ENCODE measurements around the gene C19orf38. TPM values are rescaled to one million over a fixed set of nuclear protein-coding genes. Genes with fewer than 3 reads are reported as not detected.
A peak's percentile ranks its signal among the peaks of the same experiment; 100 is the strongest.

The C19orf38 gene
- total and polyA plus RNA-seq, 2 experiments from 2014 or later: 0.45 TPM; not detected in 1

DNA sequence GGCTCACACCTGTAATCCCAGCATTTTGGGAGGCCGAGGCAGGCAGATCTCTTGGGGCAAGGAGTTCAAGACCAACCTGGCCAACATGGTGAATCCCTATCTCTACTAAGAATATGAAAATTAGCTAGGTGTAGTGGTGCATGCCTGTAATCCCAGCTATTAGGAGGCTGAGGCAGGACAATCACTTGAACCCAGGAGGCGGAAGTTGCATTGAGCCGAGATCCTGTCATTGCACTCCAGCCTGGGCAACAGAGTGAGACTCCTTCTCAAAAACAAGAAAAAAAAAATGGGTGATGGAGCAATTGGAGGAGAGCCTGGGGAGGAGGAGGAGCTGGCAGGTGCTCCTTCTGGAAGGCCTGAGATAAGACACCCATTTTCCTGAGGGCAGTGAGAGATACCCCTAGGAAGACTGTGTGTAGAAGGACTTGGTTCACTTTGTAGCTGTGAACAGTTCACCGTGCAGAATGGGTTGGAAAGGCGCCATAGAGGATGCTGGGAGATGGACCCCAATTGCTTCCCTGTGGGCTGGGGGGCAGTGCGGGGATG lies 14.4 kb downstream of the C19orf38 start (continued):
- TF ChIP-seq, protein P1, sequence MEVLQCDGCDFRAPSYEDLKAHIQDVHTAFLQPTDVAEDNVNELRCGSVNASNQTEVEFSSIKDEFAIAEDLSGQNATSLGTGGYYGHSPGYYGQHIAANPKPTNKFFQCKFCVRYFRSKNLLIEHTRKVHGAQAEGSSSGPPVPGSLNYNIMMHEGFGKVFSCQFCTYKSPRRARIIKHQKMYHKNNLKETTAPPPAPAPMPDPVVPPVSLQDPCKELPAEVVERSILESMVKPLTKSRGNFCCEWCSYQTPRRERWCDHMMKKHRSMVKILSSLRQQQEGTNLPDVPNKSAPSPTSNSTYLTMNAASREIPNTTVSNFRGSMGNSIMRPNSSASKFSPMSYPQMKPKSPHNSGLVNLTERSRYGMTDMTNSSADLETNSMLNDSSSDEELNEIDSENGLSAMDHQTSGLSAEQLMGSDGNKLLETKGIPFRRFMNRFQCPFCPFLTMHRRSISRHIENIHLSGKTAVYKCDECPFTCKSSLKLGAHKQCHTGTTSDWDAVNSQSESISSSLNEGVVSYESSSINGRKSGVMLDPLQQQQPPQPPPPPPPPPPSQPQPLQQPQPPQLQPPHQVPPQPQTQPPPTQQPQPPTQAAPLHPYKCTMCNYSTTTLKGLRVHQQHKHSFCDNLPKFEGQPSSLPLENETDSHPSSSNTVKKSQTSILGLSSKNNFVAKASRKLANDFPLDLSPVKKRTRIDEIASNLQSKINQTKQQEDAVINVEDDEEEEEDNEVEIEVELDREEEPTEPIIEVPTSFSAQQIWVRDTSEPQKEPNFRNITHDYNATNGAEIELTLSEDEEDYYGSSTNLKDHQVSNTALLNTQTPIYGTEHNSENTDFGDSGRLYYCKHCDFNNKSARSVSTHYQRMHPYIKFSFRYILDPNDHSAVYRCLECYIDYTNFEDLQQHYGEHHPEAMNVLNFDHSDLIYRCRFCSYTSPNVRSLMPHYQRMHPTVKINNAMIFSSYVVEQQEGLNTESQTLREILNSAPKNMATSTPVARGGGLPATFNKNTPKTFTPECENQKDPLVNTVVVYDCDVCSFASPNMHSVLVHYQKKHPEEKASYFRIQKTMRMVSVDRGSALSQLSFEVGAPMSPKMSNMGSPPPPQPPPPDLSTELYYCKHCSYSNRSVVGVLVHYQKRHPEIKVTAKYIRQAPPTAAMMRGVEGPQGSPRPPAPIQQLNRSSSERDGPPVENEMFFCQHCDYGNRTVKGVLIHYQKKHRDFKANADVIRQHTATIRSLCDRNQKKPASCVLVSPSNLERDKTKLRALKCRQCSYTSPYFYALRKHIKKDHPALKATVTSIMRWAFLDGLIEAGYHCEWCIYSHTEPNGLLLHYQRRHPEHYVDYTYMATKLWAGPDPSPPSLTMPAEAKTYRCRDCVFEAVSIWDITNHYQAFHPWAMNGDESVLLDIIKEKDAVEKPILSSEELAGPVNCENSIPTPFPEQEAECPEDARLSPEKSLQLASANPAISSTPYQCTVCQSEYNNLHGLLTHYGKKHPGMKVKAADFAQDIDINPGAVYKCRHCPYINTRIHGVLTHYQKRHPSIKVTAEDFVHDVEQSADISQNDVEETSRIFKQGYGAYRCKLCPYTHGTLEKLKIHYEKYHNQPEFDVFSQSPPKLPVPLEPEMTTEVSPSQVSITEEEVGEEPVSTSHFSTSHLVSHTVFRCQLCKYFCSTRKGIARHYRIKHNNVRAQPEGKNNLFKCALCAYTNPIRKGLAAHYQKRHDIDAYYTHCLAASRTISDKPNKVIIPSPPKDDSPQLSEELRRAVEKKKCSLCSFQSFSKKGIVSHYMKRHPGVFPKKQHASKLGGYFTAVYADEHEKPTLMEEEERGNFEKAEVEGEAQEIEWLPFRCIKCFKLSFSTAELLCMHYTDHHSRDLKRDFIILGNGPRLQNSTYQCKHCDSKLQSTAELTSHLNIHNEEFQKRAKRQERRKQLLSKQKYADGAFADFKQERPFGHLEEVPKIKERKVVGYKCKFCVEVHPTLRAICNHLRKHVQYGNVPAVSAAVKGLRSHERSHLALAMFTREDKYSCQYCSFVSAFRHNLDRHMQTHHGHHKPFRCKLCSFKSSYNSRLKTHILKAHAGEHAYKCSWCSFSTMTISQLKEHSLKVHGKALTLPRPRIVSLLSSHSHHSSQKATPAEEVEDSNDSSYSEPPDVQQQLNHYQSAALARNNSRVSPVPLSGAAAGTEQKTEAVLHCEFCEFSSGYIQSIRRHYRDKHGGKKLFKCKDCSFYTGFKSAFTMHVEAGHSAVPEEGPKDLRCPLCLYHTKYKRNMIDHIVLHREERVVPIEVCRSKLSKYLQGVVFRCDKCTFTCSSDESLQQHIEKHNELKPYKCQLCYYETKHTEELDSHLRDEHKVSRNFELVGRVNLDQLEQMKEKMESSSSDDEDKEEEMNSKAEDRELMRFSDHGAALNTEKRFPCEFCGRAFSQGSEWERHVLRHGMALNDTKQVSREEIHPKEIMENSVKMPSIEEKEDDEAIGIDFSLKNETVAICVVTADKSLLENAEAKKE (CRISPR knock-in tag; IDR thresholded peaks at IDR 0.05): no peak

GRCh38 chr19:10863107-10863717 lies 15.0 kb downstream of the C19orf38 start:
- Mint-ChIP-seq H3K4me3 (no peak overlapping the region), H3K27ac (no peak overlapping the region), H3K9me3 (no peaks in the 10 kb centered on the region; the same call in 2 of the 3 replicates), H3K27me3 (ENCODE audit: insufficient read depth, low read depth, poor library complexity) (peaks cover 10% of the 10 kb centered on the region), H3K36me3 (ENCODE audit: low read depth) (no peaks in the 10 kb centered on the region), H3K4me1 (peaks cover 8% of the 10 kb centered on the region)
- Histone ChIP-seq H4K20me1 (replicated peaks; ENCODE audit: insufficient read depth) (no peaks in the 10 kb centered on the region), H2AFZ (peak overlapping the region; percentile 23; the same call in 1 of the 2 replicates), H3K4me3 (no peak overlapping the region), H3K4me2 (no peak overlapping the region), H3K36me3 (ENCODE audit: insufficient read depth) (no peaks in the 10 kb centered on the region), H3K27me3 (ENCODE audit: insufficient read depth) (no peaks in the 10 kb centered on the region), H3K9me2 (ENCODE audit: insufficient read depth) (no peaks in the 10 kb centered on the region; the same call in 1 of the 2 replicates), H3K27ac (ENCODE audit: low read depth) (no peak overlapping the region), H3K4me1 (ENCODE audit: insufficient read depth) (no peaks in the 10 kb centered on the region), H3K79me2 (replicated peaks; ENCODE audit: insufficient read depth) (no peaks in the 10 kb centered on the region), H3F3A (replicated peaks; ENCODE audit: low read depth) (0 out of 2 replicates have a peak, but pooled peaks cover 3% of the 10 kb centered on the region)
- no peak for ATAC-seq
- DNase-seq (ENCODE audit: low spot score): no peak
- no peak for TF ChIP-seq CREB1 (CRISPR knock-in tag; IDR thresholded peaks at IDR 0.05; ENCODE audit: low read depth)
- TF ChIP-seq, protein P2, sequence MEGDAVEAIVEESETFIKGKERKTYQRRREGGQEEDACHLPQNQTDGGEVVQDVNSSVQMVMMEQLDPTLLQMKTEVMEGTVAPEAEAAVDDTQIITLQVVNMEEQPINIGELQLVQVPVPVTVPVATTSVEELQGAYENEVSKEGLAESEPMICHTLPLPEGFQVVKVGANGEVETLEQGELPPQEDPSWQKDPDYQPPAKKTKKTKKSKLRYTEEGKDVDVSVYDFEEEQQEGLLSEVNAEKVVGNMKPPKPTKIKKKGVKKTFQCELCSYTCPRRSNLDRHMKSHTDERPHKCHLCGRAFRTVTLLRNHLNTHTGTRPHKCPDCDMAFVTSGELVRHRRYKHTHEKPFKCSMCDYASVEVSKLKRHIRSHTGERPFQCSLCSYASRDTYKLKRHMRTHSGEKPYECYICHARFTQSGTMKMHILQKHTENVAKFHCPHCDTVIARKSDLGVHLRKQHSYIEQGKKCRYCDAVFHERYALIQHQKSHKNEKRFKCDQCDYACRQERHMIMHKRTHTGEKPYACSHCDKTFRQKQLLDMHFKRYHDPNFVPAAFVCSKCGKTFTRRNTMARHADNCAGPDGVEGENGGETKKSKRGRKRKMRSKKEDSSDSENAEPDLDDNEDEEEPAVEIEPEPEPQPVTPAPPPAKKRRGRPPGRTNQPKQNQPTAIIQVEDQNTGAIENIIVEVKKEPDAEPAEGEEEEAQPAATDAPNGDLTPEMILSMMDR (conservative IDR thresholded peaks at IDR 0.05; ENCODE audit: low read depth in 2 of 2): no peak
- TF ChIP-seq, protein P1 (CRISPR knock-in tag; IDR thresholded peaks at IDR 0.05): no peak
- no peak for TF ChIP-seq STAT1 (IDR thresholded peaks at IDR 0.05; ENCODE audit: unreplicated experiment)
